SKM-1 (cell line): Measurements from ENCODE around the gene CADM3.

Experiments used
- DNase-seq: peaks from one replicate; lab custom pipeline; 2025; ENCODE audit not compliant: unreplicated experiment; lab: John Stamatoyannopoulos, UW

CADM3 gene, protein sequence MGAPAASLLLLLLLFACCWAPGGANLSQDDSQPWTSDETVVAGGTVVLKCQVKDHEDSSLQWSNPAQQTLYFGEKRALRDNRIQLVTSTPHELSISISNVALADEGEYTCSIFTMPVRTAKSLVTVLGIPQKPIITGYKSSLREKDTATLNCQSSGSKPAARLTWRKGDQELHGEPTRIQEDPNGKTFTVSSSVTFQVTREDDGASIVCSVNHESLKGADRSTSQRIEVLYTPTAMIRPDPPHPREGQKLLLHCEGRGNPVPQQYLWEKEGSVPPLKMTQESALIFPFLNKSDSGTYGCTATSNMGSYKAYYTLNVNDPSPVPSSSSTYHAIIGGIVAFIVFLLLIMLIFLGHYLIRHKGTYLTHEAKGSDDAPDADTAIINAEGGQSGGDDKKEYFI

DNA sequence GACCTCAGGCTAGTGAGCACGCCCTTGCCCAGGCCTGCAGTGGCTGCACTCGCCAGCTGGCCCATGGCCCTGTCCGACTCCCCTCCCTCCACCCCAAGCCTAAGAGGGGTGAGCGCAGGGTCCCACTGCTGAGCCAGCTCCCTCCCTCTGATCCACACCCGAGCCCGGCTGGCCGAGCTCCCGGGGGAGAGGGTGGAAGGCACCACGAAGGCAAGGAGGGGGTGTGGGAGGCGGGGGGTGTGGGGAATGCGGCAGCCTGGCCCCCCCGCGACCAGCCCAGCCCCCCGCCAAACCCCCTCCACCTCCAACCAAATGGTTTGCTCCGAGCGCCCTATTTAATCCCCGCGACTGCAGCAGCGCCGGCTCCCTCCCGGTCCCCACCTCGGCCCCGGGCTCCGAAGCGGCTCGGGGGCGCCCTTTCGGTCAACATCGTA is at the start of gene CADM3:
TSS of gene CADM3 (plus strand) at position 362 of the 434 bp plus-strand sequence. CDS start 151 bp downstream, outside the sequence.
- DNase-seq = no peak

DNA sequence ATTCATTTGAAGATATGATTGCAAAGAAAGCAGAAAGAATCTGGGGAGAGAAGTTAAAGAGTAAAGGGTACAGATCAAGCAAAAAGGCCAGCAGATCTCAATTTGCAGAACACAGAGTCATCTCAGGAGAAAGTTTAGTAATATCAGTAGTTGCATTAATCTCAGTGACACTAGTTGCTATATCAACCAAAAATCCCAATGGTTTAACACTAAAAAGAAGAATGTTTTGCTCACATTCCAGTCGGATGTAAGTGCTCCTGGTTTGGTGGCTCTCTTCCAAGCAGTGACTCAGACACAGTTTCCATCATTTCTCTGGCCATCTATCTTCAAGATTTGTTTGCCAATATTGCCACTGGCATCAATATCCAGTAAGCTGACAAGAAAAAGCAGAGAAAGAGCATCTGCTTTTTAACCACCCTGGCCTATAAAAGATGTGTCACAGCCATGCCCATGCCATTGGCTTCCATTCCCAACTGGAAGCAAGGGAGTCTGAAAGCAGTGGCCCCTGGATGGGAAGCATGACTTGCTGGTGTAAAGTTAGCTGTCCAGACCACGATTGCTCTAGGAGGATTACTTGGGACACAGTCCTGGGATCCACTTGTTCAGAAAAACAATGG is 49.3 kb upstream of the CADM3 start:
- no peak for DNase-seq

DNA sequence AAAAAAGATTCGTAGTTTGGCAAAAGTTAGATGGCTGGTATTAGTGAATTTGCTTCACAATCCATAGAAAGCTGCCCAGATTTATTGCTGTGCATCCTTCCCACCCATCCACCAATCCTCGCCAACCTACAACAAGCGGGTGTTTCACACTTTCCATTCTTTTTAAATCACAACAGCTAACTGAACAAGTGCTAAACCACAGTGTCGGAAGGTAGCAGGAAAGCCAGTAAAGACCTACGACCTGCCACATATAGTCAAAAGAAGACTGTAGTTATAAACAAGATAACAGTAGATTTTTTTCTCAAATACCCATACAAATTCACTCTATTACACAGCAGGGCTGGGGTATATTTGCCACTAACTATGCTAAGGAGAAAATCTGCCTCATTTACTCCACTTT is 47.8 kb upstream of the CADM3 start:
- no peak for DNase-seq

DNA sequence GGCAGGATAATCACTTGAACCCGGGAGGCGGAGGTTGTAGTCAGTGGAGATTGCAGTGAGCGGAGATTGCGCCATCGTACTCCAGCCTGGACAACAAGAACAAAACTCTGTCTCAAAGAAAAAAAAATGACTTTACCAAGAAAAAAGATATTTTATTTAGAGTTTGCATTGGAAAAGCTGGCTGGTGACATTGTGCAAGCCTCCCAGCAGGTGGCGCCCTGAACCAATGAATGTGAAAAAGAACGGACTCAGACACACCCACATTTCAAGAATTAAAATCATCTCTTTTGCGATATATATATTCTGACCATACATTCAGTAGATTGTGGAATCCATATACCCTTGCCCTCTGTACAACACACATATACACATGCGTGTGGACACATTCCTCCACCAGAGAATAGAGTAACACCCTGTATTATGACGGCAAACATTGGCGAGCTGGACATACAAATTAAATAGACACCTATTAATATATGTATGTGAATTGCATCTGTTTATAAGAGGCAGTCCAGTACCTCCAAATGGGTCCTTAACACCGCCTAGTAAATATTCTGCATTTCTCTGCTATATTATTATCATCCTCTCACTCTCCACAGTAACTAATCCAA is 39.0 kb upstream of the CADM3 start:
- DNase-seq = peak; percentile 27

DNA sequence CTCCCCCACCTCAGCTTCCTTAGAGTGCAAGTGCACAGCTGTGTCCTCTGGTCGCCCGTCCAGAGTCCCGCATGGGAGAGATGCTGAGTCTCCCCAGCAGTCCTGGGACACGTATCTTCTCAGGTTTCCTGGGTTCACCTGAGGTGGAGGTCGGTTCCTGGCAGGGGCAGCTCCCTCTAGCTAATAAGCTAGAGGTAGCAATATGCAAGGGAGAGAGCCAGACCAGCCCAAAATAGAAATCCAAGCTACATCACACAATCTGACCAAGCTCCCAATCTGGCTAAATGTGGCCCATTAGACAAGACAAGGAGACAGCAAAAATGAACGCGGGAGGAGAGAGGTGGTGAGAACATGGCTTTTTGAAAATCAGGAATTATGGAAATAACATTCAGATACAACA is 30.9 kb upstream of the CADM3 start:
- no peak for DNase-seq

DNA sequence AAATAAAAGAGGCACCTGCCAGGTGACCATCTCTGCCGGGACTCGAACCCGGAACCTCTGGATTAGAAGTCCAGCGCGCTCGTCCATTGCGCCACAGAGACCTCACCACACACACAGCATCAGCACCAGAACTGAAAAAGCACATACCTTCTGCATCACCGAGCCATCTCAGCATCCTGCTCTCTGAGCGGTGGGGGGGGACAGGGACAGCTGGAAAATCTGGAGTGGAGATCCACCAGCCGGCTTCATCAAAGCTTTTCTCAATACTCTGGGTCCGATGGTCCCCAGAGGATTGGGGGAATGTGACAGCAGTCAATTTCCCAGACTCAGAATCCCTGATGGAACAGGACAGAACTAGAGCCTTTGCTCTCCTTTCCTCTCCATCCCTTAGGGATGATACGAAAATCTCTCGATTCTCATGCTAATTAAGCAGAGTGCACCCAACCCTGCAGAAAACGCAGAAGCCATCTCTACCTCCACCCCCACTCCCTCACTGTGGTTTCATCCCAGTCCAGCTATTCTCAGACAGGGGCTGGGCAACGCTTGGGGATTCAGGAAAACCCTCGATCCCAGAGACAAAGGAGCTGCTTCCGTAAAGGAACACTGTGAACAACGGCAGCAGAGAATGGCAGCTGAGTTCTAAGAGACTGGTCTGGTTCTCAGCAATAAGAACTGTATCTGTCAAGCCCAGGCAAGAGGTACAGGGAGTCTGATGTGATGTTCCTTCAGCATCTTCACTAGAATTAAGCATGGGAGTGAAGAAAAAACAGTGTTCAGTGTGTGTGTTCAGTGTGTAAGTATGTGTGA is 29.6 kb upstream of the CADM3 start:
- no peak for DNase-seq

DNA sequence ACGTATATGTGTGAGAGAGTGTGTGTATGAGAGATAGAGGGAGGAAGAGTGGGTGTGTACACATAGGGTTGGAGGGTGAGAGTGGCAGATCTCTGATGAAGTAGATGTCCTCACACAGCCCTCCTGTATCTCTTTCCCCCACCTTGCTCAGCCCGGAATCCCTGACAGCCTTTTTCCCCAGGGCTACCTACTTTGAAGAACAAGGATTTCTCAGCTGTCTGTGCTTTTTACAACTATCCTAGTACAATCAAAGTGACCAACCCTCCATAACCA is 29.1 kb upstream of the CADM3 start:
- no peak for DNase-seq

DNA sequence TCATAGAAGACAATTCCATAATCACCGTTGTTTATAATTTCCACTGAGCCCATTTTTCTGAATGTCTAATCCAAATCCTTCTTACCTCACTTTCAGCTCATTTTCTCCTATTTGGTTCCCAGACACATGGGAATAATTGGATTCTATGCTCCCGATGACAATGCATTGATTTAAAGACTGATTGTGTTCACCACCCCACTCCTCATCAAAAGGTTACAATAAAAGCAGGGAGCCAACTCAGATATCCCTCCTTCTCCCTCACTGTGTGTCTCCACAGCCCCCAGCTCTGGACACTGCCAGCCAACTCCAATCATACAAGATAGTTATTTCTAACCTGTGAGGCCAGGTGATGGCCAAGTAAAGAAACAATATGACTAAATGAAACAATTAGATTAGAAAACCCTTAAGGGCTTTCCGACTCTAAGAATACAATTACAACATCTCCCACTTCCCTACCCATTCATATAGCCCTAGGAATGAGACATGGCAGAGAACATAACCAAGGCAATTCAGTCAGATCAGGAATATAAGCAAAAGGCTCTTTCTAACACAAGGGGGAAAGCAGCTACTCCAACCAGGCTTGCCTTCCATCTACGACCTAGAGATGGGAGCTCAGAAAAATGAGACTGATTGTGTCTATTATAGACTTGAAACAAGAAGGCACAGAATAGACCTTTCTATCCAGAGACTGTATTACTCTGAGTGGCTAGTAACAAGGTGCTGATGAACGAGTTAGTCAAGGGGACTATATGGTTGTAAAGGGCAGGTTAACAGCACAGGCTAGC is 28.5 kb upstream of the CADM3 start:
- no peak for DNase-seq

DNA sequence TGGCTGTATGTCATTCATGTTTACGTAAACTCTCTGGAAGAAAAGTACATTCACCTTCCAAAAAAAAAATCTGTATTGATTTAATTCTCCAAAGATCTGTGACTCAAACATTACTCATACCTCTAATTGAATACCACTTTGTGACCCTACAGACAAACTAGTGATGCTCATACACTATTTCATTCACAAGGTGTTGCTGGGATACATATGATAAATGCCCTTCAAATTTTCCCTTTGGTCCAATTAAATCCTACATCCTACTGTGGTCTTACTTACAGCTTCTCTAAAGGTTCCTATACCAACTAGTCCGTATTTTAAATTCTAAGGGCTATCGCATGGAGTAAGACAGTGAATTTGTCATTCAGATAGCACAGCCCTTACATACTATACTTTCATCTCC is 26.8 kb upstream of the CADM3 start:
- DNase-seq = no peak

DNA sequence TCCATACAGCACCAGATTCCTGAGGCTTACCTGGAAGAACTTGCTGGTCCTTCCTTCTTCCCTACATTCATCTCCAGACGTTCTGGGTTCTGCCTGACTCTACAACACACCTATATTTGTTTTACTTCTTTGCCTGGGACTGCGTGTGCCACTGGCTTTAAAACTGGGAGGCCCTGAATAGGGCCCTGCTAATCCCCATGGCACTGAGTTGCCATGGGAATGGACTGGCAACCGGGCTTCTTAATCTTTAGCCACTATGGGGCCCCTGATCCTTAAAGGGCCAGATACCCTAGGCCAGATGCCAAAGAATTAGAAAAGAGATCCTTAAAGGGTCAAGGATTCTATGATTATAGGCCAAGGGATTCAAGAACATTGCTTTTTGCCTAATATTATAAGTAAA is 24.4 kb upstream of the CADM3 start:
- no peak for DNase-seq

DNA sequence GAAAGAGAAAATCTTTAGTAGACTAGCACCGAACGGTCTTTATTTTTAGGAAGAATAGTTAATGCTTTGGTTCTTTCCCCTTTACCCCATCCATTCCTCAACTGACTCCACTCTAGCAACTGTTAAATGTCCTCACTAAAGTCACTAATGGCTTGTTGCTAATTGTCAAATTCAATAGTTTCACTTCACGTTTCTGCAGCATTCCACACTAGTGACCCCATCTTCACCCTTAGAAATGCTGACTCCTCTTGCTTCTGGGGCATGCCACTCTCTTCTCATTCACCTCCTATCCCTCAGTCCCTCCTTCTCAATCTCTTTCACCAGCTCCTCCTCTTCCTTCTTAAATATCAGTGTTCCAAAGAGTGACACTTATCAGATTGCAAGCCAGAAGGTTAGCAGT is 19.4 kb upstream of the CADM3 start:
- DNase-seq = no peak

DNA sequence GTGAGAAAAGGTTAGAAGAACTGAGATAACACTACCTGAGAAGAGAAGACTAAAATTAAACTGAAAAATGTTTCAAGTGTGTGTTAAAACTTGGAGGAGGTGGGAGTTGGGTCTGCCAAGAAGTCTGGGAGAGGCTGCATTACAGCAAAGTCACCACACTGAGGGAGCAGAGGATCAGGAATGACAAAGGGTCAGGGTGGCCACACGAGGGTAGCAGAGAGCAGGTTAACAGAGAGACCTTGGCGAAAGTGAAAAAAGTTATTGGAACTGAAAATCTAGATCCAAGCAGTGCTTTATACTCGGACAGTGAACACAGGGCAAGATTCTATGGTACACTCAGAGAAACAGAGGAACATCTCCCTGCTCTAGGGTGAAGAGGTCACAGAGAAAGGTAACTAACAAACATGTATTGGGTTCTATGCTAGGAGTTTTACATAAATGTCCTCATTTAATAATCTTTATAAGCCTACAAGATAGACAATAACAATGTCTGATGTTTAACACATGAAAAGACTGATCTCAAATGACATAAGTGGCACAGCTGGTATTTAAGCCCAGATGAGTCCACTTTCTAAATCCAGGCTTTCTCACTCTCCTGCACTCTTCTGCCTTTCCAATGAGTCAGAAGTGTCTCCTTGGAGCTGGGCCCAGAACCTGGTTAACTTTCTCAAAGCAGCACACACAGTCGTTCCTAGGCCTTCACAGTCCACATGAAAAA is 10.3 kb upstream of the CADM3 start:
- peak; percentile 81 for DNase-seq

DNA sequence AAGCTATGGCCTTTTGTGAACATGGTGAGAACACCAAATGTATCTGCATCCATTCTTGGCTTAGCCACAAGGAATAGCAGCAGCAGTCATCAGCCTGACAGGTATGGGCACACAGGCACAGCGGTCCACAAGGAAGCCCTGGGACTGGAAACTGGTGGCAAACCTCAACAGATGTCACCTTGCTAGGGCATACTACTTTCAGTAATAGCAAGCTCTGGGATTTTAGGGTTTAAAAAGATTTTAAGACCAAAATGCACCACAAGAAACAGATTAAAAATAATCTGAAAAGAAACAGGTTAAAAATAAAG is 9.7 kb upstream of the CADM3 start:
- DNase-seq = no peak

DNA sequence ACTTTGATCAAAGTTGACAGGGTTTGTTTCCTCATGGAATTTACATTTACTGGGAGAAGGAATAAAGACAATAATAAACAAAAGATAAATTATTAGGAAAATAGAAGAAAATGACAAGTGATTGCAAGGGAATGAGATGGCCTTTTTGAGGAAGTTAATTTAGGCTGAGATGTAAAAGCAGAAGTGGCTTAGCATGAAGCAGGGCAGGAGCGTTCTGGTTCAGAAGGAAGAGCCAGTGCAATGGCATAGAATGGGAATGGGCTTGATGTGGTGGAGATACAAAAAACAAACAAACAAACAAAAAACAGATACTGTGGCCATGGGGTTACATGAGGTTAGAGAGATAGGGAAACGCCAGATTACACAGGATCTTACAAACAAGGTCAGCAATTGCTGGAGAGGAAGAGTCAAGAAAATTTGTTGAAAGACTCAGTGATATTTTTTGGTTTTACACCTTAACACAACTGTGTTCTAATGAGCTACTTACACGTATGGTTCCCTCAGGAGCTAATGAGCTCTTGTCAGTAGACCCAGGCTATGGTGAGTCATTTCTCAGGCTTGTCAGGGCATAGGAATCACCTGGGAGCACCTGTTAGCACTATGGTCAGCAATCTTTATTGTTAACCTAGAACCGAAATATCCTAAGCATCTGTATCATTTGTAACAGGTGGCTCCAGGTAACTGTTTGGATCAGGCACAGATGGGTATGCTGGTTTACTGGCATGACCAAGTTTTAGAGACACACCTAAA is 8.7 kb upstream of the CADM3 start:
- DNase-seq = peak; percentile 84

DNA sequence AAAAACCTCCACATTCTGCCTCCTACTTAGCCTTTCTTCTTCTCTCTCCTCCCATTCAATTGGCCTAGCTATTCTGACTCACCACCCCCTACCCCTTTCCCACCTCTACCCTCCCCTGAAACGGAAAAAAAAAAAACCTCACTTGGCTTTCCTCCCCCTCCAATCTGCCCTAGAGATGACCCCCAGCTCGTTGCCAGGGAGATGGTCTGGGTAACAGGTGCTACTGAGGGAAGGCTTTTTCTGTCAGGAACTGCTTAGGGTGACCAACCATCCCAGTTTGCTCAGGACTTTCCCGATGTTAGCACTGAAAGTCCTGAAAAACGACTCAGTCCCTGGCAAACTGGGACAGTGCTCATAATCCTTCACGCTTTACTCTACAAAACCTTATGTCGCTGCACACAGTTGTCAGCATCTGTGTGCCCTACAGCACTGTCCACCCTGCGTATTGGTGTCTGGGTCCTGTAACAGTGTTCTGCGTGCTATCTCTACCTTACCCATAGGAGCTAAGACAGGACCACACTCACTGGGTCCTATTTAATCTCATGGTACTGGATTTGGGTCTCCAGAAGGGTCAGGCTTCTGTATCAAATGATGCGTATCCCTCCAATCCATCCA is 7.7 kb upstream of the CADM3 start:
- DNase-seq = no peak

DNA sequence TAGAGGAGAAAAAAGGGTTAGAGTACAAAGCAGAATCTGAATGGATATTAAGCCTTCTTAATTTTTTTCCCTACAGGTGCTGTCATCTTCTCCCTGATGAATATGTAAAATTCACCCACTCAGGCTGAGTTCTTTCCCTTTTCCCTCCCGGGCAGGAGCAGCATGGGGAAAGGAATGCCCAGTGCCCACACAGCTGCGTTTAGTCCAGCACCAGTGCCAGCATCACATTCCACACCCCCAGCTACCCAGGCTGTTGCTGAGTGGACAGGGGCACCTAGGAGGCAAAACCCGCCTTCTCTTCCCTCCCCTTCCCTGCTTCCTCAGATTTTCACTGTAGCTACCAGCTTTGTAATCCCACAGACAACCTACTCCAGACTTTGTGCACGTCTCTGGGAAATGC is 3.4 kb upstream of the CADM3 start:
- no peak for DNase-seq

DNA sequence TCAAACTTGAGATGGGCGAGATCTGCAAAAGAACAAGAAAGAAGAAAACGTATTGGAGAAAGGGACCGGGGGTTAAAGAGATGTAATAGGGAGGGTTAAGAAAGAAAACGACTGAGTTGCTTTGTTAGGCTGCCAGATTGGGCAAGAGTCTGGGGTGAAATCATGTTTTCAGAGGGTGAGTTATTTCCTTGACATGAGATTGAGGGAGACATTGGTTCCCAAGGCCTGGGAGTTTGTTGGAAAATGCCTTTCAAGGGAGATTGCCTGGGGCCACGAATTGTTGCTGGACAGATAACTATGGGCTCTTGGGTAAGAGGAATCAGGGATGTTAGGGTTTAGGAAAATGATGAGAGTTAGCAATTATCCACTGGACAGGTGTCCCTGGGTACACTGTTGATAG is 776 bp upstream of the CADM3 start:
- DNase-seq = no peak

DNA sequence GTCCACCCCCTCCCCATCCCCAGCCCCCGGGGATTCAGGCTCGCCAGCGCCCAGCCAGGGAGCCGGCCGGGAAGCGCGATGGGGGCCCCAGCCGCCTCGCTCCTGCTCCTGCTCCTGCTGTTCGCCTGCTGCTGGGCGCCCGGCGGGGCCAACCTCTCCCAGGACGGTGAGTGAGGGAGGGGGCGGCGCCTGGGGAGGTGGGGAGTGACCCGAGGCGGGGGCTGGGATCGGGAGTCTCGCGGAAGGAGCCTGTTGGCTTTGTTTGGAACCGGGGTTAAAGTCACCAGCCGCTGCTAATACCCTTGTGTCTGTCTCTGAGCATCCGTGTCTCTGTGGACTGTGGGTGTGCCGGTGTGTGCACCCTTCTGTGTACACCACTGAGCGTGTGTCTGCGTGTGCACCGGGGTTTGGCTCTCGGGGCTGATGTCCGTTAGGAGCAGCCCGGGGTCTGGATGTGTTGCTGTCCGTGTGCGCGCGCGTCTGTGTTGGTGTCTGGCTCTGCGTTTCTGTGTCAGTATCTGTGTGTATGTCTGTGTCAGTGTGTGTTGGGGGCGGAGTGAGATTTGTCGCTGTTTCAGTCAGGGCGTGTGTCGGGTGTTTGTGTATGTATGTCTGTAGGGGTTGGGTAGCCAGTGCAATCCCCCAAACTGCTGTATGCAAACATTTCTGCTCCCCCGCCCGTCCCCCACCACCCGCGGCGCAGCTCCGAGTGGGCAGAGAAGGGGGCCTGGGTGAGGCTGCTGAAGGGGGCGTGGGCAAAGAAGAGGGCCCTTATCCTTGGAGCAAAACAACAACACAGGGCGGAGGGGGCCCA is 480 bp downstream of the CADM3 start:
- no peak for DNase-seq
